HG03064 (cell line): Measurements from ENCODE around the gene FRY.
"Not testable (repeated sequence)": the region's sequence is repeated elsewhere in the genome, so short reads cannot be mapped to it uniquely, and the experiment has no call there.

Experiments
- ATAC-seq: cut with Tn5 transposase; IDR thresholded peaks from one replicate; pipeline ENCODE4 v1.9.1; 2021; ENCODE audit warnings: low read depth; ENCODE audit not compliant: unreplicated experiment

FRY gene

GRCh38 chr13:32040052-32040642 is 8.6 kb downstream of the FRY start:
- no peak for ATAC-seq

- no peak for ATAC-seq
These were observed 9.1 kb downstream of the FRY start for GRCh38 chr13:32040689-32041088.

- peak; percentile 68 for ATAC-seq
These were observed 9.9 kb downstream of the FRY start for GRCh38 chr13:32041429-32041828.

GRCh38 chr13:32042551-32042950 is 11.0 kb downstream of the FRY start:
- ATAC-seq = no peak

- ATAC-seq = no peak
These were observed 12.9 kb downstream of the FRY start for GRCh38 chr13:32044446-32044845.

- no peak for ATAC-seq
These were observed 14.0 kb downstream of the FRY start for GRCh38 chr13:32045537-32045936.

- ATAC-seq = no peak
These were observed 14.6 kb downstream of the FRY start for GRCh38 chr13:32045982-32046785.

GRCh38 chr13:32047088-32047487 is 15.5 kb downstream of the FRY start:
- ATAC-seq = no peak

- no peak for ATAC-seq
These were observed 16.2 kb downstream of the FRY start for GRCh38 chr13:32047793-32048192.

- no peak for ATAC-seq
These were observed 17.2 kb downstream of the FRY start for GRCh38 chr13:32048816-32049215.

- no peak for ATAC-seq
These were observed 19.6 kb downstream of the FRY start for GRCh38 chr13:32051156-32051555.

GRCh38 chr13:32056316-32056715 is 24.7 kb downstream of the FRY start:
- ATAC-seq = no peak

GRCh38 chr13:32057325-32057724 is 25.8 kb downstream of the FRY start:
- ATAC-seq = not testable (repeated sequence)

GRCh38 chr13:32059511-32059984 is 28.0 kb downstream of the FRY start:
- ATAC-seq = no peak

GRCh38 chr13:32060401-32060878 is 28.9 kb downstream of the FRY start:
- no peak for ATAC-seq

GRCh38 chr13:32063619-32064233 is 32.2 kb downstream of the FRY start:
- no peak for ATAC-seq

GRCh38 chr13:32067149-32067961 is 35.8 kb downstream of the FRY start:
- ATAC-seq = no peak

GRCh38 chr13:32068255-32068654 is 36.7 kb downstream of the FRY start:
- ATAC-seq = no peak

GRCh38 chr13:32073180-32073864 is 41.7 kb downstream of the FRY start:
- ATAC-seq = no peak

GRCh38 chr13:32075170-32075851 is 43.7 kb downstream of the FRY start:
- no peak for ATAC-seq
